ENCODE measurements around the gene SMIM27. TPM values are rescaled to one million over a fixed set of nuclear protein-coding genes. Genes with fewer than 3 reads are reported as not detected.

The SMIM27 gene
- total RNA-seq, 2 experiments from 2014 or later, result 30.4 to 34.9 TPM

DNA sequence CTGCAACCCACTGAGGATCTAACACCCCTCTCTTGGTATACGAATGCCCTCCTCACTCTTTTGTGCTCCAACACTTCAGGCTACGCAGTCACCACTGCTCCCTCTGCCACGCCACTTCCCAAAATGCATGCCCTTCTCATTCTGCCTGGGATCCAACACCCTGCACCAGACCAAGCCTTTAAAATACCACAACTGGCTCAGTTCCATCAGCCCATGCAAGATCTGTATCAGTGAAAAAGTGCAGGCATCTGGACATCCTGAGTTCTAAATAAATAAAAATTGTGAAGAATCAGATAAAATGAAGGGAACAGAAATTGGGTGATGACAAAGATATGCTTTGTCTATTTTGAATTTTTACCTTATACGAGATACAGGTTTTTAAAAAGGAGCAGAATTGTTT is 18.1 kb downstream of the SMIM27 start:
- no peaks in the 10 kb centered on the region for H3K27me3 Mint-ChIP-seq
- peaks cover 22% of the 10 kb centered on the region for H3K36me3 Mint-ChIP-seq
- H3K4me3 Mint-ChIP-seq, result no peak overlapping the region
- ATAC-seq (ENCODE audit: low read depth) (no peak), DNase-seq (no peak)
- peaks cover 24% of the 10 kb centered on the region for H3K4me1 Mint-ChIP-seq
- POLR2A ChIA-PET, result no interaction called here
- H3K27ac Mint-ChIP-seq, result peak overlapping the region; percentile 11
- no peaks in the 10 kb centered on the region for H3K9me3 Mint-ChIP-seq

GRCh38 chr9:32571969-32572899 is 20.1 kb downstream of the SMIM27 start:
- H3K9me3 Mint-ChIP-seq, result no peaks in the 10 kb centered on the region
- no peaks in the 10 kb centered on the region for H3K27me3 Mint-ChIP-seq
- DNase-seq (peak; percentile 45), ATAC-seq (ENCODE audit: low read depth) (peak; percentile 84)
- H3K4me1 Mint-ChIP-seq, result peaks cover 18% of the 10 kb centered on the region
- H3K36me3 Mint-ChIP-seq, result peaks cover 16% of the 10 kb centered on the region
- peak overlapping the region; percentile 99 for H3K4me3 Mint-ChIP-seq
- H3K27ac Mint-ChIP-seq, result peak overlapping the region; percentile 100
- POLR2A ChIA-PET, result interaction anchor here (0.6 to 2.6 kb wide), 7 partner anchors 9 to 194 kb away, joined by 3 to 39 read pairs (median 4); partner anchors contain the start of genes ACO1, RIGI, SMIM27 and TOPORS

- DNase-seq (peak; percentile 94), ATAC-seq (ENCODE audit: low read depth) (peak; percentile 92)
- peaks cover 18% of the 10 kb centered on the region for H3K4me1 Mint-ChIP-seq
- H3K4me3 Mint-ChIP-seq, result peak within 1 kb of the TSS; percentile 99
- peak within 1 kb of the TSS; percentile 100 for H3K27ac Mint-ChIP-seq
- H3K27me3 Mint-ChIP-seq, result peaks cover 2% of the 10 kb centered on the region
- H3K9me3 Mint-ChIP-seq, result no peaks in the 10 kb centered on the region
- H3K36me3 Mint-ChIP-seq, result peaks cover 10% of the 10 kb centered on the region
- POLR2A ChIA-PET, result interaction anchor here (1.1 to 2.6 kb wide), 4 partner anchors 12 to 195 kb away, joined by 4 to 39 read pairs (median 8); partner anchors contain the start of genes ACO1, SMIM27 and TOPORS
Observed at GRCh38 chr9:32572900-32573523, 20.9 kb downstream of the SMIM27 start, which contains the start of gene NDUFB6. TSS of gene NDUFB6 (minus strand) at chr9:32573159. CDS start at chr9:32573060, 99 bp downstream.

DNA sequence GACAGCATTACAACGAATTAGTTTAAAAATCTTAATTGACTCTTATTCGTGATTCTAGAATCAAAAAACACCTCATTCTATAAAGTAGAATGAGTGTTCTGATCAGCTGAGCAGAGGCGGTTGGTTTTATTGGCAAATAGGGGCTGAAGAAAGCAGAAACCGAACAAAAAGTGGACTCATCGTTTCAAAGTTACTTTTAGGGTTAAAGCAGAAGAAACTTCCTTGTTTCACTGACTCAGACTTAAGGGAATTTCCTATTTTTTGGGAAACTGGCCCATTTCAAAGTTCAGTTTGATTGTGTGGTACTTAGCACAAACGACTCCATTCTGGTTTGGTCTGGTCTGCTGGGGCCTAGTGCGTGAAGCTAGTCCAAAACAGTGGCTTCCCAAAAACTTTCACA is 21.7 kb downstream of the SMIM27 start:
- H3K4me1 Mint-ChIP-seq, result peaks cover 18% of the 10 kb centered on the region
- ATAC-seq (ENCODE audit: low read depth), result no peak
- no peaks in the 10 kb centered on the region for H3K9me3 Mint-ChIP-seq
- peak overlapping the region; percentile 100 for H3K27ac Mint-ChIP-seq
- H3K27me3 Mint-ChIP-seq, result peaks cover 6% of the 10 kb centered on the region
- no peak for DNase-seq
- peak overlapping the region; percentile 99 for H3K4me3 Mint-ChIP-seq
- POLR2A ChIA-PET, result interaction anchor here (2.5 to 2.6 kb wide), 2 partner anchors 23 to 189 kb away, joined by 13 to 39 read pairs; partner anchors contain the start of genes ACO1, SMIM27 and TOPORS
- peaks cover 8% of the 10 kb centered on the region for H3K36me3 Mint-ChIP-seq

DNA sequence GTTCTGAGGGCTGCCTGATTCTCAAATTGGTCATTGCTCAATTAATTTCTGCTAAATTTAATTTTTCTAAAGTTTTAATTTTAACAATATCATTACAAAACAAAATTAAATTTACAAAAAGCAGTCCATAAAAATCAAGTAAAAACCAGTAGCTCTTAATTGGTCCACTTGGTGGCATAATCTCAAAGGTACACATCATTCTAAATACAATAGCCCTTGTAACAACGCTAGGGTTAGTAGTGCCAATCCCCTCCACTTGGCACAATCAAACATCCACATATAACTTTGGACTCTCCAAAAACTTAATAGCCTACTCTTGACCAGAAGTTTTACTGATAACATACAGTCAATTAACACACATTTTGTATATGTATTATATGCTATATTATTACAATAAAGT is 22.7 kb downstream of the SMIM27 start:
- POLR2A ChIA-PET, result no interaction called here
- DNase-seq (no peak), ATAC-seq (ENCODE audit: low read depth) (no peak)
- peaks cover 20% of the 10 kb centered on the region for H3K4me1 Mint-ChIP-seq
- H3K36me3 Mint-ChIP-seq, result peaks cover 6% of the 10 kb centered on the region
- peaks cover 12% of the 10 kb centered on the region for H3K27me3 Mint-ChIP-seq
- H3K4me3 Mint-ChIP-seq, result no peak overlapping the region
- no peak overlapping the region for H3K27ac Mint-ChIP-seq
- no peaks in the 10 kb centered on the region for H3K9me3 Mint-ChIP-seq

- ATAC-seq (ENCODE audit: low read depth), result no peak
- no peaks in the 10 kb centered on the region for H3K9me3 Mint-ChIP-seq
Observed at GRCh38 chr9:32577316-32577715, 25.2 kb downstream of the SMIM27 start.

DNA sequence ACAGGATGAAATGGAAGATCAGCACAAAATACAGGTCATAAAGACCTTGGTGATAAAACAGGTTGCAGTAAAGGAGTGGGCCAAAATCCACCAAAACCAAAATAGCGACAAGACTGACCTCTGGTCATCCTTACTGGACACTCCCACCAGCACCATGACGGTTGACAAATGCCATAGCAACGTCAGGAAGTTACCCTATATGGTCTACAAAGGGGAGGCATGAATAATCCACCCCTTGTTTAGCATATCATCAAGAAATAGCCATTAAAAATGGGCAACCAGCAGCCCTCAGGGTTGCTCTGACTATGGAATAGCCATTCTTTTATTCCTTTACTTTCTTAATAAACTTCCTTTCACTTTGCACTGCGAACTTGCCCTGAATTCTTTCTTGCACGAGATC is 26.8 kb downstream of the SMIM27 start:
- POLR2A ChIA-PET, result no interaction called here
- H3K9me3 Mint-ChIP-seq, result no peaks in the 10 kb centered on the region
- no peak overlapping the region for H3K27ac Mint-ChIP-seq
- DNase-seq, result no peak
- no peak overlapping the region for H3K4me3 Mint-ChIP-seq
- H3K36me3 Mint-ChIP-seq, result no peaks in the 10 kb centered on the region
- H3K27me3 Mint-ChIP-seq, result peaks cover 18% of the 10 kb centered on the region
- ATAC-seq (ENCODE audit: low read depth), result no peak
- H3K4me1 Mint-ChIP-seq, result peaks cover 8% of the 10 kb centered on the region

More at GRCh38 chr9:32577316-32577715, 25.2 kb downstream of the SMIM27 start:
- DNase-seq, result no peak
- POLR2A ChIA-PET, result no interaction called here
- H3K27me3 Mint-ChIP-seq, result peaks cover 18% of the 10 kb centered on the region
- H3K27ac Mint-ChIP-seq, result no peak overlapping the region
- H3K4me1 Mint-ChIP-seq, result peaks cover 15% of the 10 kb centered on the region
- H3K36me3 Mint-ChIP-seq, result peaks cover 2% of the 10 kb centered on the region
- no peak overlapping the region for H3K4me3 Mint-ChIP-seq

GRCh38 chr9:32579706-32580331 is 27.7 kb downstream of the SMIM27 start:
- no peak overlapping the region for H3K4me3 Mint-ChIP-seq
- H3K4me1 Mint-ChIP-seq, result peaks cover 6% of the 10 kb centered on the region
- H3K27ac Mint-ChIP-seq, result no peak overlapping the region
- no peak for ATAC-seq (ENCODE audit: low read depth)
- no peaks in the 10 kb centered on the region for H3K36me3 Mint-ChIP-seq
- DNase-seq, result peak; percentile 76
- H3K9me3 Mint-ChIP-seq, result no peaks in the 10 kb centered on the region
- peaks cover 20% of the 10 kb centered on the region for H3K27me3 Mint-ChIP-seq
- POLR2A ChIA-PET, result interaction anchor here (1.6 kb wide), 1 partner anchor 201 kb away, joined by 9 read pairs; no protein-coding TSS in a partner anchor

DNA sequence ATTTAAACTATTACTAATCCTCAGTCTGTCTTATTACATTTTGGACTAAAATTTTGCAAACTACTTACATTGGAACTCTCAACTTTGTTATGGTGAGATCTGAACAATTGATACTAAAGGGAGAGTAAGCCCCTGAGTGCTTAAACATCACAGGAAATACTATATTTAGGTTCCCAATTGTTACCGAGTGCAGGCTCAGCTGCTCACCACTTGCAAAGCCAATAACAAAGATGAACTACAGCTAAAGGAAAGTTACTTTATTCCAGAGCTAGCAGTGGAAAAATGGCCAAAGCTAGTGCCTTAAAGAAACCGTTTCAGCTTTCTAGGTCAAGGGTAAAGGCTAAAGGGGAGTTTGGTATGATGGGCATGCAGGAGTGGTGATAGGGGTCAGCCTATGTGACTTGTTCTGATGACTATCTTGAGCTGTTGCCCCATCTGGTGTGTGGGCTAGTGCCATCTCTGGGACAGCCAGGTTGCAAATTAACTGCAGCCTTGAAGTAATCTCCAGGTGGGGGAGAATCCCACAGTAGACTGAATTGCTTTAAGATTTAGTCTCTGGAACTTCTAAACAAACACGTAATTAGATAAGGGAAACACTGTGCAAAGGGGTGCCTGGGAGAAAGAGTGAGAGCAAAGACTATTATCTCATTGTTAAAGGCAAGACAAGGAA is 28.6 kb downstream of the SMIM27 start:
- ATAC-seq (ENCODE audit: low read depth) (no peak), DNase-seq (no peak)
- no peak overlapping the region for H3K4me3 Mint-ChIP-seq
- no peaks in the 10 kb centered on the region for H3K9me3 Mint-ChIP-seq
- peaks cover 23% of the 10 kb centered on the region for H3K27me3 Mint-ChIP-seq
- H3K27ac Mint-ChIP-seq, result no peak overlapping the region
- POLR2A ChIA-PET, result interaction anchor here (1.6 kb wide), 1 partner anchor 202 kb away, joined by 9 read pairs; no protein-coding TSS in a partner anchor
- H3K4me1 Mint-ChIP-seq, result peaks cover 6% of the 10 kb centered on the region
- no peaks in the 10 kb centered on the region for H3K36me3 Mint-ChIP-seq

DNA sequence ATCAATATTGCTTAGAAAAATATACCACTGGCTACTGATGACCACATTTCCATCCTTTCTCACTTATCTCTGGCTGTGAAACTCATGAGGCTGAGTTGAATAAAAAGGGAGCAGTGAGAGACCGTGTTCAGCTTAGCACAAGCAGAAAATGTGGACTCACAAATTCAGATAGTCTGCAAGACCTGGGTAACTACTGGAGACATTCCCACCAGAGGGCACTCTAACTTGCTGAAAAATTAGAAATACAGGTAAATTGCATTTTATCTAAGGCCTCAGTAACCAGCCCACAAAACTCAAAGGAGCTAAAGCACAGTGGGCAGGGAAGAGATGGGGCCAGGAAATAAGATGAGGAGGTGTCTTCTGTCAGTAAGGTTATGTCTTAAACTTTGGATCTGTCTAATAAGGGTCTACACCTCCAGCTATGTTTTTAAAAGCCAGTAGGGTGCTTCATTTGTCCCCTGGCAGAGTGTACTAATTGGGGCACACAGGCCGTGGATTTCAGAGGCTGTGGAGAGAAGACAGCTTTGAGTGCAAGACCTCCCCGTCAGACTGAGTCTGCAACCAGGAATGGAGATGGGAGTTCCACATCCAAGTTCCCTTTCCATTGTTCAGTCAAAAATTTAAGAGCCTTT is 29.5 kb downstream of the SMIM27 start:
- Mint-ChIP-seq H3K36me3 (no peaks in the 10 kb centered on the region), H3K4me1 (peaks cover 6% of the 10 kb centered on the region), H3K27ac (no peak overlapping the region), H3K9me3 (no peaks in the 10 kb centered on the region), H3K4me3 (no peak overlapping the region), H3K27me3 (peaks cover 26% of the 10 kb centered on the region)
- POLR2A ChIA-PET, result no interaction called here
- DNase-seq (no peak), ATAC-seq (ENCODE audit: low read depth) (no peak)

DNA sequence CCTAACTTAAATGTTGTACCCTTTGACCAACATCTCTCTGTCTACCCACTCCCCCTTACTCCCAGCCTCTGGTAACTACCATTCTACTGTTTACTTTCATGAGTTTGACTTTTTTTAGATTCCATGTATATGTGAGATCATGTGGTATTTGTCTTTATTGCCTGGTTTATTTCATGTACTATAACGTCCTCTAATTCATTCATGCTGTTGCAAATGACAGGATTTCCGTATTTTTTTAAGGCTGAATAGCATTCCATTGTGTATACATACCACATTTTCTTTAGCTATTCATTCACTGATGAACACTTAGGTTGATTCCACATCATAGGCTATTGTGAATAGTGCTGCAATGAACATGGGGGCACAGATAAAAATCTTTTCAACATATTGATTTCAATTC is 32.7 kb downstream of the SMIM27 start:
- no peak for DNase-seq
- no peak for ATAC-seq (ENCODE audit: low read depth)
- Mint-ChIP-seq H3K4me3 (no peak overlapping the region), H3K27me3 (peaks cover 22% of the 10 kb centered on the region), H3K27ac (no peak overlapping the region), H3K36me3 (no peaks in the 10 kb centered on the region), H3K4me1 (peaks cover 4% of the 10 kb centered on the region), H3K9me3 (no peaks in the 10 kb centered on the region)
- POLR2A ChIA-PET, result no interaction called here

DNA sequence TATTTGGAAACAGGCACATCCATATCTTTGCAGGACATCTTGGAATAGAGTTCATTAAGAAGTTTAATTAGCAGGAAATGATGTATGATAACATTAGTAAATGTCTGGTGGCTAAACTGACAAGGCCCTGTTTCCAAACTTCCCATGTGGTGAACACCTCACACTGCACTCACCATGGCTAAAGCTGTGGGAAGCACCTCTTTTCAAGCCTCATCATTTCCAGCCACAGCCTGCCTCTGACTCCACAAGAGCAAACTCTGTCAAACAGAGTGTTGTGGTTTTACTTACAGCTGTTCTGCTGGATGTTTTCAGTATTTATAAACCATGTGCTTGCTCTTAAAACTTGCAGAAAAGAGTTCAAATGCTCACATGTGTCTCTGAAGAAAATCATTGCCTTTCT is 35.8 kb downstream of the SMIM27 start:
- Mint-ChIP-seq H3K27ac (no peak overlapping the region), H3K36me3 (no peaks in the 10 kb centered on the region), H3K9me3 (no peaks in the 10 kb centered on the region), H3K4me3 (no peak overlapping the region), H3K27me3 (peaks cover 20% of the 10 kb centered on the region), H3K4me1 (no peaks in the 10 kb centered on the region)
- ATAC-seq (ENCODE audit: low read depth) (no peak), DNase-seq (no peak)
- POLR2A ChIA-PET, result no interaction called here
